Measurements from ENCODE around the gene KMT5C.

KMT5C gene

DNA sequence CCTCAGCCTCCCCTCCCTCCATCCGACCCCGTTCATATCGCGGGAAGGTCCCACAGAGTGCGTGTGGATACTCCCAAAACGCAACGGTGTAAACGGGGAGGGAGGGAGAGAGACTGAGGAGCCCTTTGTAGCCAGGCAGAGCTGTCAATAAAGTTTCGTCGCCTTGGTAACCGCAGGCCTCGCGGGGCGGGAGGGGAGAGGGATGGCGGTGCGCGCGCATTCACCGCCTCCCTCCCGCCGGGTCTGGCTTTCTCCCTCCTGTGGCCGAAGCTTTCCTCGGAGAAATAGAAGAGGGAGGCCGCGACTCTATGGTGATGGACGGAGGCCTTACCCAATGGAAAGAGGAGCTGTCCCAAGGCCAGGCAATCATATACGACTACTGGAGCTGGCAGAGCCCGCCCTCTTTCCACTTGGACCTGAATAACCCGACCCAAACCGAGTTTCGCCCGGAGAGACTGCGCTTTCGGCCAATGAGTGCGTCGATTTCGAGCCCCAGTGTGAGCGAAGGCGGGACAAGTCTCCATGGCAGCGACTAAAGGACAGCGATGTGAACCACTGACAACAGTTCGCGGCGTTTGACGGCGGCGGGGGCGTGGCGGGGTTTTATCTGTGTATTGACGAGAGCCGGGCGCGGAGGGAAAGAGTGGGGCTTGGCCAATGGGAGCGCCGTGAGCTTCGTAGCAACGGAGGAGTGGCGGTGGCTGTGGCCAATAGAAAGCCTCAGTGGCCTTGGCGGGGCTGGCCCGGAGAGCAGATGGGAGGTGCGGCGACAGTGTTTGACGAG lies at the start of gene KMT5C:
TSS of gene KMT5C (plus strand) at position 772 of the 784 bp plus-strand sequence. CDS start 2,061 bp downstream, outside the sequence.
- DNase-seq (ENCODE audit: low read depth in 2 of 2) = peak; percentile 100

DNA sequence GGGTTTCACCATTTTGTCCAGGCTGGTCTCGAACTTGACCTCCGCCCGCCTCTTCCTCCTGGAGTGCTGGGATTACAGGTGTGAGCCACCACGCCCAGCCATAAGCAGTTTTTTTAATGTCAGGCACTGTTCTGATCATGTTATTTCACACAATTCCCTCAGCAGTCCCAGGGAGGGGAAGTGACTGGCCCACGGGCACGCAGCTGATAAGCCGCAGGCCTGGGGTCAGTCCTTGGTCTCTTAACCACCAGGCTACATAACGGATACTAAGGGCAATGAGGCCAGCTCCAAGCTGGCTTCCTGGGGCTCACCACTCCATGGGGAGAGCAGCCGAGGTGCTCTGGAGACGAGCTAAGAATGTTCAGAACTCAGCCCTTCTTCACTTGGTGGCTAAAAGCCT lies 42.4 kb upstream of the KMT5C start:
- DNase-seq (ENCODE audit: low read depth in 2 of 2) = no peak

DNA sequence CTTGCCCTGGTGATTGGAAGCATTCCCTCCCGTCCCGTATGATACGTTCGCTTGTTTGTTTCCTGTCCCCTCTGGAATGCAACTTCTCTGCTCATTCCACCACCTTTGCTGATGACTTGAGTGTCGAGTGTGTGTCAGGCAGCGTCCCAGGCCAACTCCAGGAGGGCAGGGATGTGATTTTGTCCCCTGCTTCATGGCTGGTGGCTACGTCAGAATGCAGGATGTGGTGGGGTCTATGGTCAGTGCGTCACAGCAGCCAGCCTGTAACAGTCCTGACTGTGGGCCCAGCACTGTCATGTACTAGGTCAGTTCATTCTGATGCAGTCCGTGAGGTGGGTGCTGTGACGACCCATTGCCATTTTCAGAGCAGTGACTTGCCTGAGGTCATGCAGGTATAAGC lies 39.7 kb upstream of the KMT5C start:
- DNase-seq (ENCODE audit: low read depth in 2 of 2) = no peak

GRCh38 chr19:55300886-55301458 lies 38.7 kb upstream of the KMT5C start:
- no peak for DNase-seq (ENCODE audit: low read depth in 2 of 2)

GRCh38 chr19:55301459-55302317 lies 38.0 kb upstream of the KMT5C start:
- peak; percentile 91 to 97 for DNase-seq (ENCODE audit: low read depth in 2 of 2)

- DNase-seq (ENCODE audit: low read depth in 2 of 2) = no peak
These were observed 37.4 kb upstream of the KMT5C start for GRCh38 chr19:55302318-55302703.

DNA sequence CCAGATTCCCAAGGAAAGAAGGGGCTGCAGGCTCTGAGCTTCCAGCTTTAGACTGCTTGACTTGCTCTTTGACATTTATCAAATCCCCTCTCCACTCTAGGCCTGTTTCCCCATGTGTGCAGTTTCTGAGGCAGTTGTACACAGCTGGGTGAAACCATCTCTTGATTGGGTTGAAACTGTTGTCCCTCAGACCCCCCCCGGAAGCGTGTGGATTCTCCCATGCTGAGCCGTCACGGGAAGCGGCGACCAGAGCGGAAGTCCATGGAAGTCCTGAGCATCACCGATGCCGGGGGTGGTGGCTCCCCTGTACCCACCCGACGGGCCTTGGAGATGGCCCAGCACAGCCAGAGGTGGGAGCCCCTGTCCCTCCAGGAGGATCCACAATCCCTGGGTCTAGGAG lies 36.2 kb upstream of the KMT5C start:
- no peak for DNase-seq (ENCODE audit: low read depth in 2 of 2)

GRCh38 chr19:55304279-55304978 lies 35.2 kb upstream of the KMT5C start:
- peak in 1 of 2 experiments; percentile 24 for DNase-seq (ENCODE audit: low read depth in 2 of 2)

DNA sequence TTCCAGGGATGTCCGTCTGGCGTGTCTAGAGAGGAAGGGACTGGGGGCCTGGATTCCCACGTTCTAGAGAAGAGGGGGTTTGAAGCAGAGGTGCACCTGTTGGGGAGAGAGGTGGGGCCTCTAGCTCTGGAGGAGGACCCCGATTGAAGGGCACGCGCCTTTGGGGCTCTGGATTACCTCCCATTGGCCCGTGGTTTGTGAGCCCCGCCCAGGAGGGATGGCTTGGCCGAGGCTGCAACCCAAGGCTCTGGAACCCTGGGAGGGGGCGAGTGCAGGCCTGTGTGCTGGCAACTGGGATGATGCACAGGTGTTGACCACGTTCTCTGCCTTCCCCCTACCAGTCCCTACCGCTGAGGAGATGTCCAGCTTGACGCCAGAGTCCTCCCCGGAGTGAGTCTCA lies 34.7 kb upstream of the KMT5C start:
- no peak for DNase-seq (ENCODE audit: low read depth in 2 of 2)

GRCh38 chr19:55305491-55305890 lies 34.2 kb upstream of the KMT5C start:
- peak; percentile 32 to 34 for DNase-seq (ENCODE audit: low read depth in 2 of 2)

DNA sequence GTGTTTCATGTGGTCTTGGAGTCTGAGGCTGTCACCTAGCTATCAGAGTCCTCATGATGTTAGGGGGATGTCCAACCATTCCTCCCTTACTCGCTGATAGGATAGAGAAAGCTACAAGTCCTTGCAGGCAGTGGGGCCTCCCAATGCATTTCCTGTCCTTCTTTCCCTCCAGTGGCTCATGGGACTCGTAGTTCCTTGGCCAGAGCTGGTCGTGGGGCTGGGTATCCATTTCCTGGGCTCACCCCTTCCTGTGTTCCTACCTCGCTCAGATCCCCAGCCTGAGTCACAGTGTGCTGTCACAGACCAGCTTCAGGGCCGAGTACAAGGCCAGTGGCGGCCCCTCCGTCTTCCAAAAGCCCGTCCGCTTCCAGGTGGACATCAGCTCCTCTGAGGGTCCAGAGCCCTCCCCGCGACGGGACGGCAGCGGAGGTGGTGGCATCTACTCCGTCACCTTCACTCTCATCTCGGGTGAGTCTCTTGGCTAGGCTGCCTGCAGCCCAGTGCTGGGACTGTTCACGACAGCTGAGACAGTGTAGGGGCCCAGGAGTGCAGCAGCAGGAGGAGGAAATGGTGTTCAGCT lies 33.6 kb upstream of the KMT5C start:
- DNase-seq (ENCODE audit: low read depth in 2 of 2) = no peak

DNA sequence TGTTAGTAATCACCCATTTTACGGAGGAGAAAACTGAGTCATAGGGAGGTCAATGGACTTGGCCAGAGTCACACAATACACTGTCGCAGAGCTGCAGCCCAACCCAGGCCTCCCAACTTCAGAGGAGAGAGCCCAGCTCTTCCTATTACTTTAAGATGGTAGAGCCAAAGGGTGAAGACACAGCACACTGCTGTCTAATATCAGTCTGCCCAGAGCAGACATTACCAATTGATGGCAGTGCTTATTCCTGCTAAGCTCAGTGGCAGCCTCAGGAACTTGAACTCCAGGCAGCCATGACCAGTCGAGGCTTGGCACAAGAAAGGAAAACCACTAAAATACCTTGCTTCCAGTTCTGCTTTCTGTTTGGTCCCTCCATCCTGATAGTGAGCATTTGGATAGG lies 33.0 kb upstream of the KMT5C start:
- DNase-seq (ENCODE audit: low read depth in 2 of 2) = no peak

GRCh38 chr19:55308281-55308680 lies 31.4 kb upstream of the KMT5C start:
- no peak for DNase-seq (ENCODE audit: low read depth in 2 of 2)

DNA sequence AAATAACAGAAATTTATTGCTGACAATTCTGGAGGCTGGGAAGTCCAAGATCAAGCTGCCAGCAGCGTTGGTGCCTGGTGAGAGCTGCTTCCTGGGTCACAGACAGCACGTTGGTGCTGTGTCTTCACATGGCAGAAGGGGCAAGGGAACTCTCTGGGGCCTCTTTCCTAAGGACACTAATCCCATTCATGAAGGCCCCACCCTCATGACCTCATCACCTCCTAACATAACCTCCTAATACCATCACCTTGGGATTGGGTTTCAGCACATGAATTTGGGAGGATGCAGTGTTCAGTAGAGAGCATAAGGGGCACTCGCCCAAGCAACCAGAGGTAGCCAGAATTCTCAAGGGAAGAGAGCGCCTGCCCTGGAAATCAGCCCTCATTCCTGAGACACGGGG lies 30.2 kb upstream of the KMT5C start:
- no peak for DNase-seq (ENCODE audit: low read depth in 2 of 2)

DNA sequence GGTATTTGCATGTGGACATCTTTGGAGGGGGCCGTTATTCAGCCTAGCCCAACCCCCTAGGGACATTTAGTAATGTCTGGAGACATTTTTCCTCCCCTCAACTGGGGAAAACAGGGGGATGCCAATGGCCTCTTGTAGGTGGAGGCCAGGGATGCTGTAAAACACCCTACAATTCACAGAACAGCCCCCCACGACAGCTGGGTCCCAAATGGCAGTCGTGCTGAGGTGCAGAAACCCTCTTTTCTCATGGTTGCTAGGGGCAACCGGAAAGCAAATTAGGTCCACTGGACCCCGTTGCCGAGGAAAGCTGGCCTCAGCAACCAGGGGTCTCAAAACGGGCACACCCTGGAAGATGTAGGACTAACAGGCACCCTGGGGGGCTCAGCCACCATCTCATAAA lies 29.2 kb upstream of the KMT5C start:
- DNase-seq (ENCODE audit: low read depth in 2 of 2) = no peak

- no peak for DNase-seq (ENCODE audit: low read depth in 2 of 2)
These were observed 28.3 kb upstream of the KMT5C start for GRCh38 chr19:55311397-55311796.

DNA sequence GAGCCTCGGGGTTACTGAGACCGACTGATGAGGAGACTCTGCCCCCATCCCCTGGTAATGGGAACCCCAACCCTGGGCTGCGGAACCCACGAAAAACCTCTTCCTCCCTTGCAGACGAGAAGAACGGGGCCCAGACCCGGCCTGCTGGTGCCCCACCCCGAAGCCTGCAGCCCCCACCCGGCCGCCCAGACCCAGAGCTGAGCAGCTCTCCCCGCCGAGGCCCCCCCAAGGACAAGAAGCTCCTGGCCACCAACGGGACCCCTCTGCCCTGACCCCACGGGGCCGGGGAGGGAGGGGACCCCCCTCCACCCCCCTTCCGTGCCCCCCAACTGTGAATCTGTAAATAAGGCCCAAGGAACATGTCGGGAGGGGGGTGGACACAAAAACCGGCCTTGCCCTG lies 27.9 kb upstream of the KMT5C start:
- DNase-seq (ENCODE audit: low read depth in 2 of 2) = no peak

DNA sequence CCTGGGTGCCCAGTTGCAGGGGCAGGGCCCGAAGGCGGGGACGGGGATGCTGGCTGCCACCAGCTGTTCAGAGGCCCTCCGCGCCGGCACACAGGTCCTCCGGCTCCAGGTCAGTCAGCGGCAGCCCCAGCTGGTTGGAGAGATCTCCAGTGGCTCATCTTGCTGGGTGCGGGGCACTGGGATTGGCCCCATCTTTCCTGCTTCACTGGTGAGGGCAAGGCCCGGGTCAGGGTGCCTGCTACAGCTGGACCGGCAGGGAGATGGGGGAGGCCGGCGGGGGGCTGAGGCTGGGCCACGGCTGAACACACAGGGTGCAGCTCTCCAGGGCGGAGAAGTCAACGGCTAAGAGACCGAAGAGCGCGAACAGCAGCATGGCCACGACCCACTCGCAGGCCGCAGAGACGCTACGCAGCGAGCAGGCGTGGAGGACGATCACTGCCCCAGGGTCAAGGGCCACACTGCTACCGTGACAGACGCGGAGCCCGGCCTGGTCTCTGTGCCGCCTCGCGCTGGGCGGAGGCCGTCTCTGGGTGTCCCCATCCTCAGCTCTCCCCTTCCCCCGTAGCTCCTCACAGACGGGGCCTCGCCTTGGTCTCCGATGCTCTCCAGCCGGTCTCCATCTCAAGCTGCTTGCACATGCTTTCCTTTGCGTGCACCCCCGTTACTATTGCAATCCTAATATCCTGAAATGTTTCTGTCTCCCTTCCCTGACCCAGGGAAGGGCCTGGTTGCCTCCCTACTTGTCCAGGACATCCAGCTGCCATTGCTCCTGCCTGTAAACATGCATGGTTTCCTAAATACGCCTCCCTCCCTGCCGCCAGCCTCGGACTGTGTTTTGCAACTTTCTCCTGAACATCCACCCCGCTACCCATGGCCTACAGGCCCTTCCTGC lies 26.8 kb upstream of the KMT5C start:
- DNase-seq (ENCODE audit: low read depth in 2 of 2) = no peak

- DNase-seq (ENCODE audit: low read depth in 2 of 2) = no peak
These were observed 25.3 kb upstream of the KMT5C start for GRCh38 chr19:55314396-55314795.

DNA sequence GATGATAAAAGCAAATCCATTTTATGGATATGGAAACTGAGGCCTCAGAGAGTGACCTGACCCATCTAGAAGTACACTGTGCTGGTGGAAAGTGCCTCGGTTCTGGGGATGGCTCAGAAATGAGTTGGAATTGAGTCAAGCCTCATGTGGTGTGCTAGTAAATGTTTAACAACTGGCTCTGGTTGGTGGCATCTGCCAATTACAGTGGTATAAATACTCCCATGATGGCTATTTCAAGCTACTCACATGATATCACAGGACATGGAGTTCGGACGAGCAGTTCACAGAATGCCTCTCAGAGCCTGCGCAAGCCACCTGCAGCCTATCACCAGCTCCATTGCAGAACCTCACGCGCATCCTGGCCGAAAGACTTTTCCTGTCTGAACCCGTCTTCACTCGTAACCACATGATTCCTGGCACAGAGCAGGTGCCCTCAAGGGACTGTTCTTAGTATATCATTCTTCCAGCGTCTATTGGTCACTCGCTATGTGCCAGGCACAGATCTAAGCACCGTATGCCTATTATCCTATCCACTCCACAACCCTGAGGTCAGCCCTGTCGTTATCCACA lies 23.6 kb upstream of the KMT5C start:
- DNase-seq (ENCODE audit: low read depth in 2 of 2) = no peak
